GM21360 (cell line): ENCODE results near the gene LRRC57.
"Not testable (repeated sequence)": the region's sequence is repeated elsewhere in the genome, so short reads cannot be mapped to it uniquely, and the experiment has no call there.

Experiments
- ATAC-seq: cut with Tn5 transposase; IDR thresholded peaks from one replicate; pipeline ENCODE4 v1.9.1; 2021; ENCODE audit warnings: mild to moderate bottlenecking, moderate library complexity; ENCODE audit not compliant: unreplicated experiment

Gene LRRC57

GRCh38 chr15:42548249-42549031, at the start of gene LRRC57, which contains the start of gene HAUS2:
LRRC57 (minus strand) TSS chr15:42548793; CDS start chr15:42548434, 359 bp downstream.
HAUS2 (plus strand) TSS chr15:42548838; CDS start chr15:42548873, 35 bp downstream.
- ATAC-seq, result peak; percentile 81

DNA sequence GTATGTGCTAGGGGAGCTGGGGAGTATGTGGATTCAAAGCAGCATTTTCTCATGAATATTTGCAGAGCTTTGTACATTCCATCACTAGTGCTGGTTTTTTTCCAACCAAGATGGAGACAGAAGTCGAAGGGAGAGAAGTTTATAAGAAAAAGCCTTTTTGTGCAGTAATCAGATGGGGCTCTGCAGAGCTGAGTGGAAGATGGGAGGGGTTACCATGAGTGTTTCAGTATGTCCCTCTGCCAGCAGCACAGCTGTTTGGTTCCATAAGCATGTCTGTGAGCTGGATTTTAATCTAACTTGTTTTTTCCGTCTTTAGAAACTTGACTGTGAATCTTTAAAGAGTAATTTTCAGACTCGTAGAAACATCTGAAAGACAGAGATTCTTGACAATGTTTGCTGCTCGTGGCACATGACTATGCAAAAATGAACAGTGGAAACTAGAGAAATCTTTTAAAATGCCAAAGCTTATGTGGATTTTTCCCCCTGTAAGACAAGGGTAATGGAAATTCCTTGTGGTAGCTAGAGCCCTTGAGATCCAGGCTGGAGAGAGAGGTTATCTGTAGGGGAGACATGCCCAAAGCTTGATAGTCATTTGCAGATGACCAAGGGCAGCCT, 47.1 kb upstream of the LRRC57 start:
- no peak for ATAC-seq

DNA sequence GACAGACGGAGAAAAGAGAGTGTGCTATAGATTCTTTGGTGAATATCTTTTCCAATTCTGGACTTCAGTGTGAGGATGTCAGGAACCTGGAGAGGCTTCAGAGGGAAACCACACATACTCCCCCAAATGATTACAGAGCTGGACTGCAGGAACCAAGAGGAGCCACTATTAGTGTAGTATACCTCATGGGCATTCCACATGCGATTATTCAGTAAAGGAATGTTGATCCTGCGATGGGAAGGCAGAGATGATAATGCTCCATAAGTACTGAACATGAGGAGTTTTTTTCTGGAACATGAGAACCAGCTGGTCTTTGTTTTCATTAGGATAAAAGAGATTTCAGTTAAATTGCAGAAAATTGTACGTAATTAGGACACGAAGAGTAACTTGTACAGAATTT, 45.5 kb upstream of the LRRC57 start:
- no peak for ATAC-seq

GRCh38 chr15:42593143-42593542, 44.5 kb upstream of the LRRC57 start:
- ATAC-seq, result no peak

DNA sequence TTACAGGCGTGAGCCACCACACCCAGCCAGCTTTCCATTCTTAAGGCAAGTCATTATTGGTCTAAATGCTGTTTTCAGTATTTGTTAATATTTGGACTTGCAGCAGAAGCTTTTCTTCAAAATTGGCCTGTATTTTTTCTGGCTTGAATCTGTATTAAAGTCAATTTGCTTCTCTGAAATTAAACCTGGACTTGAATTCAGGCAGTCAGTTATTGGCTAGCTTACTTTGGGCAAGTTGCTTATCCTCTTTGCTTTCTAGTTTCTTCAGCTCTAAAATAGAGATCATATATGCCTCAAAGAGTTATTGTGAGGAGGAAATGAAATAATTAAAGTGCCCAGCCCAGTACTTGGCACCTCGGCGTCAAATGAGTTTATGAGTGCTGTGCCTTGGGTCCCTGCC, 44.1 kb upstream of the LRRC57 start:
- no peak for ATAC-seq

DNA sequence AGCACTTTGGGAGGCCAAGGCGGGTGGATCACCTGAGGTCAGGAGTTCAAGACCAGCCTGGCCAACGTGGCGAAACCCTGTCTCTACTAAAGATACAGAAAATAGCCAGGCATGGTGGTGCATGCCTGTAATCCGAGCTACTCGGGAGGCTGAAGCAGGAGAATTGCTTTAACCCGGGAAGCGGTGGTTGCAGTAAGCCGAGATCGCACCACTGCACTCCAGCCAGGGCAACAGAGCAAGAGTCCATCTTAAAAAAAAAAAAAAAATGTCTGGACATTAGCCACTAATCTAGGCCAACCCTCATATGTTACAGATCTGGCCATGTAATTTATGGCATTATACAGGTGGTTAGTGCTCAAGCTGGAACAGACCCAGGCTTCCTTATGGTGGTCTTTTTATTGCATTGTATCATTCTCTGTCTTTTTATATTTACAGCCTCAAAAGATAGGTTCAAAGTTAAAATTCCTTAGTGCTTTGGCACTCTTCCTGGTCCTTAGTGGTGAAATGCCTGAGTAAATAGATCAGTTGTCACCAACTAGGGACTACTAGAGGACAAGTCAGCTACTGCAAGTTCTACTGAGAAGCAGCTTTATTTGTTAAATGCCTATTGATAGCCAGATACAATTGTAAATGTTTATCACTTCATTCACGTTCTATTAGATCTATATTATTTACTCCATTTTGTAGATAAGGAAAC, 42.8 kb upstream of the LRRC57 start:
- no peak for ATAC-seq

GRCh38 chr15:42590619-42591237, 42.1 kb upstream of the LRRC57 start:
- no peak for ATAC-seq

- ATAC-seq, result no peak
Measured at GRCh38 chr15:42584031-42584765, 35.6 kb upstream of the LRRC57 start.

DNA sequence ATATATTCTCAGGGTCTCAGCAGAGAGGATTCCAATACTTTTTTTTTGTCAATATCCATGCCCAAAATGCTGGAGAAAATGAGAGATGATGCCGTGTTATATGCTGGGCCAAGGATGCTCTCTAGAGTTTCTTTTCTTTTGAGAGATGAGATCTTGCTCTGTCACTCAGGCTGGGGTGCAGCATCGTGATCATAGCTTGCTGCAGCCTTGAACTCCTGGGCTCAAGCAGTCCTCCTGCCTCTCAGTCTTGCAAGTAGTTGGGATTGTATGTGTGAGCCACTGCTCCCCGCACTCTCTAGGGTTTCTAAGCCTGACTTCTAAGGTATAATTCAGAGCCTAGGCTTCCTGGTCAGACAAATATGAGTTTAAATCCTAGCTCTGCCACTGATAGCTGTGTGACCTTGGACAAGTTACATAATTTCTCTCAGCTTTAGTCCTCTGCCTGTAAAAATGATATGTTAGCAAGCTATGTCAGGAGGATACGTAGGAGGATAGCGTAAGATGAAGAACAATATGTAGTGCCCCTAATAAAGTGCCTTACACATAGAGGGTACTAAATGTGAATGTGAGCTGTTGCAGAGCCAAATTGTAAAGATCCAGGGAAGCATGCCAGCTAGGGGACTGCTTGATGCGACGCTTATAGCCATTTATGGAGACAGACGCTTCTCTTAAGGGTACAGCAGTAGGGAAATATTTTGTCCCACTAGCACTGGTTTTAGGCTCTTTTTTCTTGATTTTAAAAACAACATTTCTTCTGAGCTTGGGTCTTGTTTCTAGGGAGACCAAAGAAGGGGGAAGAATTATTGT, 34.2 kb upstream of the LRRC57 start:
- no peak for ATAC-seq

- peak; percentile 65 for ATAC-seq
Measured at GRCh38 chr15:42581272-42581730, 32.7 kb upstream of the LRRC57 start.

GRCh38 chr15:42578984-42579537, 30.5 kb upstream of the LRRC57 start:
- ATAC-seq, result no peak

GRCh38 chr15:42577514-42578031, 29.0 kb upstream of the LRRC57 start:
- ATAC-seq, result no peak

DNA sequence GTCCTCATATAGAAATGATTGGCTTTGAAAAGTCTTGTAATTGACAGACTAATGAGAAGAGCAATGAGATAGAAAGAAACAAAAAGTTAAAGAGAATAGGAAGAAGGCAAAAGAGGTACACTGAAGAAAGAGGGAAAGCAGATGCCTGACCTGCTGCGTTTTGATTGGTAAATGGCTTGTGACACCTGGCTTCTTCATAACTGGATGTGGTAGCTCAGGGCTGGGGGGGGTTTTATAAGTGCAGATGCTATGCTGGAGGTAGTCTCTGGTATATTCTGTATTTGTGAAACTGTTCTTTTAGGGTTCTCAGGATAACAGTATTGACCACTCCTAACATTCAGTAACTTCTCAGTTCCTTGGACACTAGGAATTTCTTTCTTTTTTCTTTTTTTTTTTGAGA, 28.2 kb upstream of the LRRC57 start:
- ATAC-seq, result no peak

DNA sequence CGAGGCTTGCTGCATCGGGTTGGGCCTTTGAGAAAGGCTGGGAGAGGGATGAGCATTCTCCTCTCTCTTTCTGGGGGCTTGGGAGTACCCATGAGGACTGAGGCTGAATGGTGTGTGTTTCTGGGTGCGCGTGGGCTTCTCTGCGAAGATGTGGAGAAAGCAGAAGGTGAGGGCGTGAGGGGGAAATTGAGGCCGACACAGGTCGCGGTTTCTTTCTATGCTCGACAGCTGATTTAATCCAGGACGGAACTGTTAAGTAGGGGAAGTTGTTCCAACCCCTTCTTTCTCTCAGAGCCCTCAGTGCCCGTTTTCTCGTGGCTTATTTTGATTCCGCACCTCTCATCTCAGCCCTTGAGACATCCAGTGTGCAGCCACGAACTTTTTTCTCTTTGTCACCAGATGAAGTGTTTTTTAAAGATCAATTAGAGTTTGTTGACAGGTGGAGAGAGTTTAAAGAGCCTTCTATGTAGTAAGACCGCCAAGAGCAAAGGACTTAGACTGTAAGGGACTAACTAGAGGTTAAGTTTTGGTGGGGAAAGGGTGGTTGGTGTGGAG, 27.5 kb upstream of the LRRC57 start:
- no peak for ATAC-seq

- peak; percentile 87 for ATAC-seq
Measured at GRCh38 chr15:42575188-42576039, 26.8 kb upstream of the LRRC57 start, which contains the start of gene STARD9. STARD9 (plus strand) TSS chr15:42575606; CDS start chr15:42575716, 110 bp downstream.

- no peak for ATAC-seq
Measured at GRCh38 chr15:42558739-42559138, 10.1 kb upstream of the LRRC57 start.

GRCh38 chr15:42556550-42557207, 8.1 kb upstream of the LRRC57 start:
- not testable (repeated sequence) for ATAC-seq
